GM12878 (cell line): ENCODE measurements around the gene ATP5F1D. TPM values are rescaled to one million over a fixed set of nuclear protein-coding genes. Genes with fewer than 3 reads are reported as not detected.

ENCODE experiments used
- ATAC-seq: fragments of 200-7000 bp; cut with Tn5 transposase; 3 replicates; pipeline ENCODE4 v1.9.1; 2020; ENCODE audit warnings: mild to moderate bottlenecking, moderate library complexity
- BruUV-seq: library from RNA; stranded (reverse); fragments of 400-500 nt; replicated peaks from 2 replicates; lab custom pipeline; 2021; lab: Mats Ljungman, UMichigan
- CTCF ChIA-PET: fragments of 300-600 bp; sonication (Branson Sonifier 250); formaldehyde crosslinking; extraction: SDS; loops from one replicate; lab custom pipeline; 2021; ENCODE audit warnings: inconsistent platforms; lab: Yijun Ruan, JAX
- POLR2A ChIA-PET: fragments of 350-600 bp; formaldehyde crosslinking; extraction: SDS; loops from one replicate; lab custom pipeline; 2021; ENCODE audit warnings: inconsistent platforms; lab: Charles Lee
- RAD21 ChIA-PET: fragments of 300-600 bp; sonication (Branson Sonifier 250); formaldehyde crosslinking; loops from one replicate; lab custom pipeline; 2023; ENCODE audit warnings: antibody characterized with exemption; ENCODE audit not compliant: unreplicated experiment; lab: Charles Lee
- SMC1A ChIA-PET: fragments of 300-600 bp; sonication (Branson Sonifier 250); formaldehyde crosslinking; loops from one replicate; lab custom pipeline; 2023; ENCODE audit not compliant: unreplicated experiment, uncharacterized antibody; lab: Charles Lee
- DNase-seq: peaks from one replicate; pipeline ENCODE4 v3.0.0-alpha.2; 2011; ENCODE audit warnings: low read depth, low spot score
- FAIRE-seq: peaks from 3 replicates; lab custom pipeline; 2011; peaks lifted over from hg19 to GRCh38; lab: Jason Lieb, UNC
- H2AFZ ChIP-seq: 2 replicates; pipeline ENCODE4 v1.6.0; 2011; ENCODE audit warnings: low read depth, low read length, control low read depth; ENCODE audit not compliant: control insufficient read depth
- H3K27ac ChIP-seq: 2 replicates; pipeline ENCODE4 v1.5.1; 2011; ENCODE audit warnings: control low read depth; ENCODE audit not compliant: control insufficient read depth, insufficient read depth
- H3K27me3 ChIP-seq, 2 experiments: replicated peaks in 1 of 2; 2 replicates each; pipeline versions ENCODE4 v1.6.0 to v1.6.1; 2011; ENCODE audit warnings: low read length in 1 of 2; ENCODE audit not compliant: control insufficient read depth in 2 of 2, insufficient read depth in 2 of 2
- H3K36me3 ChIP-seq, 2 experiments: 2 replicates each; pipeline ENCODE4 v1.5.1; 2011; ENCODE audit warnings: low read length in 1 of 2; ENCODE audit not compliant: control insufficient read depth in 2 of 2, insufficient read depth in 2 of 2
- H3K4me1 ChIP-seq: 2 replicates; pipeline ENCODE4 v1.6.1; 2011; ENCODE audit warnings: mild to moderate bottlenecking, low read length, moderate library complexity, mixed read lengths; ENCODE audit not compliant: control insufficient read depth, insufficient read depth
- H3K4me2 ChIP-seq: 2 replicates; pipeline ENCODE4 v1.6.0; 2011; ENCODE audit warnings: control low read depth; ENCODE audit not compliant: control insufficient read depth, insufficient read depth
- H3K4me3 ChIP-seq: fragments of 200-600 bp; sonication (generic); 2 replicates; pipeline ENCODE4 v1.5.1; 2016
- H3K79me2 ChIP-seq: 2 replicates; pipeline ENCODE4 v1.6.0; 2011; ENCODE audit warnings: low read length; ENCODE audit not compliant: control insufficient read depth, insufficient read depth
- H3K9ac ChIP-seq: 2 replicates; pipeline ENCODE4 v1.8.0; 2011; ENCODE audit warnings: low read length, control low read depth, mixed read lengths; ENCODE audit not compliant: control insufficient read depth, insufficient read depth
- H3K9me3 ChIP-seq: replicated peaks from 3 replicates; pipeline ENCODE4 v1.5.1; 2011; ENCODE audit warnings: mild to moderate bottlenecking, low read length; ENCODE audit not compliant: control insufficient read depth, insufficient read depth
- H4K20me1 ChIP-seq: 2 replicates; pipeline ENCODE4 v1.6.0; 2011; ENCODE audit not compliant: control insufficient read depth, insufficient read depth
- BACH1 ChIP-seq: fragments of 450-650 bp; IDR thresholded peaks from 2 replicates; pipeline ENCODE4 v1.6.1; 2017; ENCODE audit warnings: mild to moderate bottlenecking, borderline replicate concordance
- CBFB ChIP-seq: IDR thresholded peaks from 2 replicates; pipeline ENCODE4 v1.6.1; 2016; ENCODE audit warnings: antibody characterized with exemption, low read depth
- DPF2 ChIP-seq: fragments of 450-650 bp; IDR thresholded peaks from 2 replicates; pipeline ENCODE4 v1.6.1; 2017; ENCODE audit warnings: mild to moderate bottlenecking
- EED ChIP-seq: sonication (generic); IDR thresholded peaks from 2 replicates; pipeline ENCODE4 v1.6.1; 2016; ENCODE audit warnings: antibody characterized with exemption, low read depth
- ETV6 ChIP-seq, 2 experiments: fragments of 450-650 bp in 1 of 2; IDR thresholded peaks in 1 of 2; conservative IDR thresholded peaks in 1 of 2; 2 replicates each; pipeline ENCODE4 v1.6.1; 2014; ENCODE audit warnings: antibody characterized with exemption in 1 of 2, borderline replicate concordance in 1 of 2, low read depth in 1 of 2, mild to moderate bottlenecking in 1 of 2, moderate library complexity in 1 of 2
- FOXM1 ChIP-seq: IDR thresholded peaks from 2 replicates; pipeline ENCODE4 v1.6.1; 2012; ENCODE audit warnings: low read depth, mild to moderate bottlenecking, inconsistent platforms, low read length, moderate library complexity
- MYC ChIP-seq: IDR thresholded peaks from 2 replicates; pipeline ENCODE4 v1.6.1; 2011; ENCODE audit warnings: mild to moderate bottlenecking, low read length, moderate library complexity, inconsistent platforms; ENCODE audit not compliant: insufficient read depth, insufficient replicate concordance, insufficient read length, severe bottlenecking
- NFXL1 ChIP-seq: fragments of 450-650 bp; IDR thresholded peaks from 2 replicates; pipeline ENCODE4 v1.6.1; 2017; ENCODE audit warnings: antibody characterized with exemption, mild to moderate bottlenecking, borderline replicate concordance
- PAX5 ChIP-seq: IDR thresholded peaks from 2 replicates; pipeline ENCODE4 v1.6.1; 2011; ENCODE audit warnings: low read depth, low read length, borderline replicate concordance
- POLR2A ChIP-seq: IDR thresholded peaks from 2 replicates; pipeline ENCODE4 v1.6.1; 2011; ENCODE audit warnings: low read depth, mild to moderate bottlenecking, low read length
- POLR2AphosphoS2 ChIP-seq: IDR thresholded peaks from 2 replicates; pipeline ENCODE4 v1.6.1; 2011; ENCODE audit warnings: low read depth, mild to moderate bottlenecking, low read length, improper control_type of control experiment, moderate library complexity
- POLR2AphosphoS5 ChIP-seq: IDR thresholded peaks from 2 replicates; pipeline ENCODE4 v1.6.1; 2011; ENCODE audit warnings: mild to moderate bottlenecking, low read length, inconsistent platforms
- RAD21 ChIP-seq: IDR thresholded peaks from 2 replicates; pipeline ENCODE4 v1.6.1; 2011; ENCODE audit warnings: mild to moderate bottlenecking, low read depth, low read length, moderate library complexity; ENCODE audit not compliant: insufficient read depth
- RBBP5 ChIP-seq: fragments of 200-600 bp; sonication (generic); conservative IDR thresholded peaks from 2 replicates; pipeline ENCODE4 v1.6.1; 2016
- ZSCAN29 ChIP-seq: fragments of 450-650 bp; IDR thresholded peaks from 2 replicates; pipeline ENCODE4 v1.6.1; 2017; ENCODE audit warnings: mild to moderate bottlenecking, moderate library complexity
- WGBS: methylation state at CpG from one replicate; pipeline ENCODE4 v1.1.6; 2016; ENCODE audit warnings: low lambda C conversion rate; ENCODE audit not compliant: insufficient replicate concordance, insufficient coverage; ENCODE audit errors: missing lambda C conversion rate; 5-methylcytosine and 5-hydroxymethylcytosine counted together
- in situ Hi-C: fragments of 300-500 bp; cut with MboI; formaldehyde crosslinking; loops from 9 replicates; pipeline ENCODE4 v1.14.3; 2018; ENCODE audit warnings: mixed read lengths
- intact Hi-C: fragments of 100-400 bp; cut with micrococcal nuclease; formaldehyde crosslinking; loops from one replicate; pipeline ENCODE4 v1.14.2; 2022; ENCODE audit not compliant: unreplicated experiment
- polyA plus RNA-seq, 11 experiments: library from polyadenylated mRNA; depleted of rRNA in 4 of 11; unstranded in 6 of 11; stranded (reverse) in 5 of 11; fragments of >200 nt; fragmentation: Nextera tagmentation in 4 of 11; fragmentation: Illumina TruSeq in 1 of 11; extraction: Ambion mirVana in 4 of 11; extraction: Trizol in 1 of 11; gene quantifications; 1 replicate in 1 of 11; 2 replicates in 10 of 11; pipeline versions ENCODE4 v1.2.1 to v1.2.3, GENCODE V29; 2011 to 2016; ENCODE audit warnings: inconsistent platforms in 2 of 11, missing spikeins in 2 of 11, low read depth in 1 of 11
- total RNA-seq, 4 experiments: library from RNA; depleted of rRNA in 3 of 4; stranded (reverse); fragments of >200 nt in 3 of 4; fragmentation: Illumina TruSeq in 1 of 4; extraction: Trizol in 1 of 4; gene quantifications; 2 replicates each; pipeline versions ENCODE4 v1.2.1 to v1.2.3, GENCODE V29; 2013 to 2021
- TF ChIP-seq, protein P1 (sequence below): fragments of 450-650 bp; IDR thresholded peaks from 2 replicates; pipeline ENCODE4 v1.6.1; 2016; ENCODE audit warnings: mild to moderate bottlenecking

Gene ATP5F1D
- total and polyA plus RNA-seq, 10 of the 15 experiments (the other 5 are each of a cell fraction or from before 2014, with no cell fraction given): 7.2 to 357 (median 49.5) TPM

DNA sequence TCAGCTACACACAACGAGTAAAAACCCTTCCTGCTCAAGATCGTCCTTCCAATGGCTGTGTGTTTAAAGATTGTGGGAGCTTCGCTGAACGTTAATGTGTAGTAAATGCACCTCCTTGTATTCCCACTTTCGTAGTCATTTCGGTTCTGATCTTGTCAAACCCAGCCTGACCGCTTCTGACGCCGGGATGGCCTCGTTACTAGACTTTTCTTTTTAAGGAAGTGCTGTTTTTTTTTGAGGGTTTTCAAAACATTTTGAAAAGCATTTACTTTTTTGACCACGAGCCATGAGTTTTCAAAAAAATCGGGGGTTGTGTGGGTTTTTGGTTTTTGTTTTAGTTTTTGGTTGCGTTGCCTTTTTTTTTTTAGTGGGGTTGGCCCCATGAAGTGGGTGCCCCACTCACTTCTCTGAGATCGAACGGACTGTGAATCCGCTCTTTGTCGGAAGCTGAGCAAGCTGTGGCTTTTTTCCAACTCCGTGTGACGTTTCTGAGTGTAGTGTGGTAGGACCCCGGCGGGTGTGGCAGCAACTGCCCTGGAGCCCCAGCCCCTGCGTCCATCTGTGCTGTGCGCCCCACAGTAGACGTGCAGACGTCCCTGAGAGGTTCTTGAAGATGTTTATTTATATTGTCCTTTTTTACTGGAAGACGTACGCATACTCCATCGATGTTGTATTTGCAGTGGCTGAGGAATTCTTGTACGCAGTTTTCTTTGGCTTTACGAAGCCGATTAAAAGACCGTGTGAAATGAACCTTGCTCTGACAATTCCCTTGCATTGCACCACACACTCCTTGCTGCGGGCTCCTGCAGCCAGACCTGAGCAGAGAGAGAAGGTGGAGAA lies 31.1 kb downstream of the ATP5F1D start (continued):
- TF ChIP-seq, protein P1, sequence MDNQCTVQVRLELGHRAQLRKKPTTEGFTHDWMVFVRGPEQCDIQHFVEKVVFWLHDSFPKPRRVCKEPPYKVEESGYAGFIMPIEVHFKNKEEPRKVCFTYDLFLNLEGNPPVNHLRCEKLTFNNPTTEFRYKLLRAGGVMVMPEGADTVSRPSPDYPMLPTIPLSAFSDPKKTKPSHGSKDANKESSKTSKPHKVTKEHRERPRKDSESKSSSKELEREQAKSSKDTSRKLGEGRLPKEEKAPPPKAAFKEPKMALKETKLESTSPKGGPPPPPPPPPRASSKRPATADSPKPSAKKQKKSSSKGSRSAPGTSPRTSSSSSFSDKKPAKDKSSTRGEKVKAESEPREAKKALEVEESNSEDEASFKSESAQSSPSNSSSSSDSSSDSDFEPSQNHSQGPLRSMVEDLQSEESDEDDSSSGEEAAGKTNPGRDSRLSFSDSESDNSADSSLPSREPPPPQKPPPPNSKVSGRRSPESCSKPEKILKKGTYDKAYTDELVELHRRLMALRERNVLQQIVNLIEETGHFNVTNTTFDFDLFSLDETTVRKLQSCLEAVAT: peak; percentile 56; the same call in 1 of the 2 replicates

DNA sequence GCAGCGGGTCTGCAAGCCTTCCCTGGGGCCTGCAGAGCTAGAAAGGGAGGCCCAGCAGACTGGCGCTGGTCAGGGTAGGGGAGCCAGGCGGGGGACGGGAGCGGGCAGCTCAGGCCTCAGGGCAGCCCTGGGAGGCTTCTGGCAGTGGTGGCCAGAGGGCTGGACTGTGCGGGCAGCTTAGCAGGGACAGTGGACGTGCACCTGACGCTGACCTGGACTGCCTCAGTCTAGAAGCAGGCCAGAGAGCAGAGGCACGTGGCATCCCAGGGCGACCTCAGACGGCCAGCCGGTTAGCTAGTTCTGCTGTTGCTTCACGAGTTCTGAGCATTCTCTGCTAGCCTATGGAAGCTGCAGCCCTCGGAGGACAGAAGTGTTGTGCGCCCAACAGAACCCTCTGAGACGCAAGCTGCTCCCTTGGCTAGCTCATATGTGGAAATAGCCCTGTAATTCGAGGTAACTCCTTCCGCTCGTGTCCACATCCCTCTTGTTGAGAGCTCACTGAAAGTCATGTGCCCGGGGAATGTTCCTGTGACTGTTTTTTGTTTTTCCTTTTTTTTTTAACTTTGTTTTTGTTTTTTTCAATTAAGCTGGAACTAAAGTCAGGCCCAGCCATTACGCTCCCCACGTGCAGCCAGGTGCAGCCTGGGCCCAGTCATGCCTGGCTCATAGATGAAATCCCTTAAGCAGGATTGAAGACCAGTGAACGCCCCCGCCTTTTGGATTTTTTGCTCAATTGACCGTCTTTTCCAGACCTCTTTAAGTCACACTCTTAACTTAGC lies 31.9 kb downstream of the ATP5F1D start:
- H2AFZ ChIP-seq: no peak overlapping the region
- no peak overlapping the region; the same call in 1 of the 2 replicates for H3K9ac ChIP-seq
- ATAC-seq: no peak
- H3K36me3 ChIP-seq: peaks cover 34 to 40% of the 10 kb centered on the region in 2 experiments
- no peaks in the 10 kb centered on the region for H3K9me3 ChIP-seq
- 95% methylated on average over 23 of the region's 25 CpGs for WGBS
- TF ChIP-seq EED (no peak), CBFB (no peak), ZSCAN29 (no peak), POLR2AphosphoS5 (peak; percentile 75), PAX5 (no peak), ETV6 (conservative IDR thresholded peaks at IDR 0.05 in 1 of 2, IDR thresholded peaks at IDR 0.05 in 1 of 2; ENCODE audit: borderline replicate concordance in 1 of 2, low read depth in 1 of 2) (no peak), MYC (no peak), RAD21 (no peak), BACH1 (peak; percentile 65; the same call in 1 of the 2 replicates), FOXM1 (no peak), POLR2A (peak; percentile 77), POLR2AphosphoS2 (peak; percentile 29; the same call in 1 of the 2 replicates), RBBP5 (no peak), DPF2 (no peak), NFXL1 (no peak)
- TF ChIP-seq, all 136 proteins: peak for 4
- in situ Hi-C loops (no loop called here), intact Hi-C loops (no loop called here)
- peaks cover 70% of the 10 kb centered on the region for H3K79me2 ChIP-seq
- peak overlapping the region; percentile 85; the same call in 1 of the 2 replicates for H3K4me2 ChIP-seq
- ChIA-PET CTCF (interaction anchor here (0.6 to 4.0 kb wide), 3 partner anchors 29 to 135 kb away, joined by 3 to 32 read pairs (median 6); no protein-coding TSS in a partner anchor), RAD21 (interaction anchor here (3.9 kb wide), 1 partner anchor 29 kb away, joined by 29 read pairs; no protein-coding TSS in a partner anchor), SMC1A (interaction anchor here (0.9 kb wide), 1 partner anchor 29 kb away, joined by 4 read pairs; no protein-coding TSS in a partner anchor), POLR2A (interaction anchor here (0.6 to 1.7 kb wide), 4 partner anchors 10 to 30 kb away, joined by 3 to 8 read pairs (median 4); no protein-coding TSS in a partner anchor)
- no peak overlapping the region for H3K27ac ChIP-seq
- no peaks in the 10 kb centered on the region for H3K27me3 ChIP-seq
- peaks cover 30% of the 10 kb centered on the region for H3K4me1 ChIP-seq
- FAIRE-seq (no peak), DNase-seq (no peak)
- no TSS peak for BruUV-seq
- no peak overlapping the region for H3K4me3 ChIP-seq
- H4K20me1 ChIP-seq: no peaks in the 10 kb centered on the region; the same call in 1 of the 2 replicates
